IPS-18a (cell line): ENCODE results near the gene PRKCSH.
"Not testable (repeated sequence)": the region's sequence is repeated elsewhere in the genome, so short reads cannot be mapped to it uniquely, and the experiment has no call there.

Experiments
- H3K27ac ChIP-seq: one replicate; pipeline ENCODE4 v1.5.1; 2013; ENCODE audit warnings: low read length
- H3K27me3 ChIP-seq: one replicate; pipeline ENCODE4 v1.6.1; 2013; ENCODE audit warnings: mild to moderate bottlenecking, low read length; ENCODE audit not compliant: control insufficient read depth, insufficient read depth
- H3K36me3 ChIP-seq: one replicate; pipeline ENCODE4 v1.6.1; 2013; ENCODE audit warnings: low read depth, low read length; ENCODE audit not compliant: control insufficient read depth
- H3K4me1 ChIP-seq: one replicate; pipeline ENCODE4 v1.6.1; 2013; ENCODE audit warnings: low read depth, low read length; ENCODE audit not compliant: control insufficient read depth
- H3K4me3 ChIP-seq: one replicate; pipeline ENCODE4 v1.5.1; 2013; ENCODE audit warnings: low read length
- H3K9ac ChIP-seq: one replicate; pipeline ENCODE4 v1.6.1; 2013; ENCODE audit warnings: mild to moderate bottlenecking, low read length, moderate library complexity
- H3K9me3 ChIP-seq: one replicate; pipeline ENCODE4 v1.6.1; 2013; ENCODE audit warnings: low read depth, low read length; ENCODE audit not compliant: control insufficient read depth

The PRKCSH gene

DNA sequence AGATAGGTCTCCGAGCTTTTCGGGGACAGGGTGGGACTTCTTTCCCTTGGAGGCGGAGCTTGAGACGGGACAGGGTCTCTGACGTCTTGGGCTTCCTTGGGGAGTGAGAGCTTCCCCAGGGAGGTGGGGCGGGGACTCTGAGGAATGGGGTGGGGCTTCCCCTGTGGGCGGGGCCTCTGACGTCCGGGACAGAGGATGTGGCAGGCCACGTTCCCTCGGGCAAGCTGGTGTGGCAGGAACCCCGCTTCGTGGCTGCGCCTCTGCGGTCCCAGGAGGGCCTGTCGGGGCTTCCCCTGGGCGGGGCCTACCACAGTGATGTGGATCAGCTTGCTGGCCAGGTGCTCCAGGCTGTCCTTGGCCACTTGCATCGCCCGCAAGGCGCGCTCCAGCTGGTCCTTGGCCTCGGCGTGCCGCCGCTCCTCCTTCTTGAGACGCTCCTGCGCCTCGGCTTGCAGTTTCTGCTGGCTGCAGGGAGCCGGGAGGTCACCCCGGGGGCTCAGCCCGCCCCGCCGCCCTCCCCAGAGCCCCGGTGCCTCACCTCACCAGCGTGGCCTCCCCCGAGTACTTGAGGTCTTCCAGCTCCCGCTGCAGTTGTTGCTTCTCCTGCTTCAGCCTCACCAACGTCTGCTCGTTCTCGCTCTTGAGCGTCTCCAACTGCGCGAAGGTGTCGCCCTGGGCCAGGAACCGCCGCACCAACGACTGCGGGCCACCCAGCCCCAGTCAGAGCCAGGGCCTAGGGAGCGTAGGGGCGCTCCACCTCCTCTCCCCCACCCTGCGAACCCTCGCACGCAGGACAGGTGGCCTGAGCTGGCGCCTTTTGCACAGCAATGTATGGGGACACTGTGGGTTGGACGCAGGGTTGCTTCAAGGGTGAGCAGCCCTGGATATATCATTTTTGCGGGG, 13.0 kb upstream of the PRKCSH start:
- no peaks in the 10 kb centered on the region for H3K9me3 ChIP-seq
- H3K36me3 ChIP-seq: no peaks in the 10 kb centered on the region
- no peak overlapping the region for H3K9ac ChIP-seq
- H3K4me1 ChIP-seq: peaks cover 3% of the 10 kb centered on the region
- H3K4me3 ChIP-seq: peak overlapping the region; percentile 61
- H3K27me3 ChIP-seq: peaks cover 42% of the 10 kb centered on the region
- H3K27ac ChIP-seq: no peak overlapping the region

DNA sequence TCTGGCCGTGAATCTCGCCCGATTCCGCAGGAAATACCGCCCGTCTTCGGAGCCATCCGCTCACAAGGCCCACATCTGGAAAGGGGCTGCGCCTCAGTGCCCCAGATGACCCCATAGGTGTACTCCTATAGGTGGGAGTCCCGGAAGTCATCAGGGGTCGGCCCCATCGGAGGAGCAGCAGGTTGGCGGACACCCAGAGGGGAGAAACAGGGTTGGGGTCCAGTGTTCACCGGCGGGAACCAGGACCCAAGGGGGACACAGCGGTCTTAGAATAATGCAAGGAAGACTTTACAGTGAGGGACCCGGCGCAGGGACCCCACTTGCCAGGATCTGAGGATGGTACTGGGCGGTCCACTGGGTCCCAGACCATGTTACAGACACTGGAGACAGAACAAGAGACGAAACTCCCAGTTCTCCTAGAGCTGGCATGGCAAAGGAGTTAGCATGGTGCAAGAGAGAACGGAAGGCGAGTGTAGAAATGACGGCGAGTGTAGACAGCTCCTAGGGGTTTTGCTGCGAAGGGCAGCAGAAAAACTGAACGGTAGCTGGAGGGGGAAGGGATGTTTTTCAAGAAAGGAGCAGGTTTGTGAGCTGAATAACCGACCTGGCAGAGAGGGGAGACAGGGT, 12.2 kb upstream of the PRKCSH start:
- H3K27ac ChIP-seq: no peak overlapping the region
- no peak overlapping the region for H3K9ac ChIP-seq

DNA sequence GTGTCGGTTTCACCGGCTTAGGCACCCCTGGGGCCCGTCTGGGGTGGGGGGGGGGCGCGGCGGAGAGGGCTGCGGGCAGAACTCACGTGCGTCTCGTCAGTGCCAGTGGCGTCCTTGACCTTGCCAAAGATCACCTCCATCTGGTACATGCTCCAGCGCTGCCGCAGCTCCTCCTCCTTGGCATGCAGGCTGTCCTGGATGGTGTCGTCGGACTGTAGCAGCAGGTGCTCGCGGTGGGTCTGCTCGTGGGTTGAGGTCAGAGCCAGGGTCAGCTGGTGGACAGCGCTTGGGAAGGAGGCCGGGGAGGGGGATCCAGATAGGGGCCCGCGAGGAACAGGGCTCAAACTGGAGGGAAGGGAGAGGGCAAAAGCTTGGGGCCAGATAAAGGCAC, 11.6 kb upstream of the PRKCSH start:
- Histone ChIP-seq H3K9me3 (no peaks in the 10 kb centered on the region), H3K27ac (no peak overlapping the region), H3K4me1 (peaks cover 3% of the 10 kb centered on the region), H3K36me3 (no peaks in the 10 kb centered on the region), H3K4me3 (no peak overlapping the region), H3K27me3 (peaks cover 39% of the 10 kb centered on the region), H3K9ac (no peak overlapping the region)

More for the DNA sequence above, 12.2 kb upstream of the PRKCSH start:
- no peak overlapping the region for H3K4me3 ChIP-seq
- peaks cover 42% of the 10 kb centered on the region for H3K27me3 ChIP-seq
- no peaks in the 10 kb centered on the region for H3K36me3 ChIP-seq
- H3K4me1 ChIP-seq: peaks cover 3% of the 10 kb centered on the region
- H3K9me3 ChIP-seq: no peaks in the 10 kb centered on the region

DNA sequence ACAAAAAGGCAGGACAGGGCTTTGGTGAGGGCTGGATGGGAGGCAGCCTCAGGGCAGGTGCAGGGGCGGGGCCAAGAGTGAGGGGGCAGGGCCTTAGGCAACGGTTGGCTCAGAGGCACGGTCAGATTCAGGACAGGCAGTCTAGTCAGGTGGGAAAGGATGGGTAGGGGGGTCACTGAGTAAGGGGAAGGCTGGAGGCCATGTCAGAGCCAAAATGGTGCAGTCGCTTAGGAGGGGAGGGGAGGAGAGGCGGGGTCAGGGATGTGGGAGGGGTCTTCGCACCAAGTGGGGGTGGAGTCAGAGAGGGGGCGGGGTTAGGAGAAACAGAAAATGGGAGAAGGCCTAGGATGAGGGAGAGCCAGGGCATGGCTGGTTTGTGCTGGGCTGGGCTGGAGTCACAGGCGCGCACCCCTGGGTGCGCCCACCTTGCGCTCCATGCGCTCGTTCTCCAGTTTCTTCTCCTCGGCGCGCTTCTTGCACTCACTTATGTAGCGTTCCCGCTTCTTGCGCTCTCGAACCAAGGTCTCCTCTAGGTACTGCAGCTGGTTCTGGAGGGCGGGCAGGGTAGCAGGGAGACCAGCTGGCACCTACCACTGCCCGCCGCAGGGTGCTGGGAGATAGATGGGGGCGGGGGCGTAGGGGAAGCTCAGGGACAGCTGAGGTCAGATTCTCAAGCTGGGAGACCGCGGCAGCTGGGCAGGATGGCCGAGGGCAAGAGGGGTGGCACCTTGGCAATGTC, 9.5 kb upstream of the PRKCSH start:
- Histone ChIP-seq H3K4me1 (no peaks in the 10 kb centered on the region), H3K27me3 (peaks cover 20% of the 10 kb centered on the region), H3K36me3 (no peaks in the 10 kb centered on the region), H3K4me3 (no peak overlapping the region), H3K9ac (no peak overlapping the region), H3K9me3 (no peaks in the 10 kb centered on the region), H3K27ac (no peak overlapping the region)

DNA sequence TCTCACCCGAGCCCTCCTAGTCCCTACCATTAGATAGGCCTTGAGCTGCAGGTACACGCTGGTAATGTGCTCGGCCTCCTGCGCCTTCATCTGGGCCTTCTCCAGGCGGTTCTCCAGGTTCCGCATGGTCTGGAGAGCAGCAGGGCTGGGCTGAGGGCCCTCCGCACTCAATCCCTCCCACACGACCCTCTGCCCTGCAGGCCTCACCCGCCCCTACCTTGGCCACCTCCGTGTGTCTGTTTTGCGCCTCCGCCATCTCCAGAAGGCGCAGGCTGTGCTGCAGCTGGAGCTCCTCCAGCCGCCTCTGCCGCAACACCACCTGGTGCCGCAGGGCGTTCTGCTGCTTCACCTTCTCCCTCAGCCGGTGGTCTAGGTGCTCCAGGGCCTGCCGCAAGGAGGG, 8.8 kb upstream of the PRKCSH start:
- H3K36me3 ChIP-seq: no peaks in the 10 kb centered on the region
- H3K27me3 ChIP-seq: peaks cover 12% of the 10 kb centered on the region
- H3K27ac ChIP-seq: no peak overlapping the region
- H3K4me3 ChIP-seq: no peak overlapping the region
- no peak overlapping the region for H3K9ac ChIP-seq
- H3K9me3 ChIP-seq: no peaks in the 10 kb centered on the region
- no peaks in the 10 kb centered on the region for H3K4me1 ChIP-seq

DNA sequence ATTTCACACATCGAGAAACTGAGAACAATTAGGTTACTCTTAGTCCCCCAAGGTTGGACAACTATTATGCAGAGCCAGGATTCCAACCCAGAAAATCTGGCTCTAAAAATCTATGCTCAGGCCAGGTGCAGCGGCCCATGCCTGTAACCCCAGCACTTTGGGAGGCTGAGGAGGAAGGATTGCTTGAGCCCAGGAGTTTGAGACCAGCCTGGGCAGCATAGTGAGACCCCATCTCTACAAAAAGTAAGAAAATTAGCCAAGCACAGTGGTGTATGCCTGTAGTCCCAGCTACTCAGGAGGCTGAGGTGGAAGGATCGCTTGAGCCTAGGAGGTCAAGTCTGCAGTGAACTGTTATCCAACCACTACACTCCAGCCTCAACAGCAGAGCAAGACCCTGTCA, 1.9 kb upstream of the PRKCSH start:
- peaks cover 13% of the 10 kb centered on the region for H3K36me3 ChIP-seq
- H3K4me3 ChIP-seq, H3K27me3 ChIP-seq, H3K4me1 ChIP-seq, H3K9me3 ChIP-seq, H3K27ac ChIP-seq, H3K9ac ChIP-seq: not testable (repeated sequence)

DNA sequence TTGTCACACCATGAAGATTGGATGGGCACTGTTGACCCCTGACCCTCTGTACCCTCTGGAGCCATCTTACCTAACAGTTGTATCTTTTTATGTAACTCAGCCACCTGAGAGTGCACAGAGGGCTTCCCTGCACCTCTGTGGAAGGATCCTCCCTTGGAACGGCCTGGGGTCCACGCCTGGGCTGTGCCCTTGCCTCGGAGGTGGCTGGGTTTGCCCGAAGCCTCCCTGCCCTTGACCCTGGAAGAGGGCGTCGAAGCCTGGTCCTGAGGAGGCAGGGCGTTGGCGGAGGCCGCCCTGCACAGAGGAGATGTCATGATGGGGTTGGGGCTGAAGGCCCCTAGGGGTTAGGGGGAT, 755 bp upstream of the PRKCSH start:
- Histone ChIP-seq H3K4me3 (peak overlapping the region; percentile 63), H3K9me3 (no peaks in the 10 kb centered on the region), H3K4me1 (no peaks in the 10 kb centered on the region), H3K27ac (peak overlapping the region; percentile 13), H3K36me3 (peaks cover 14% of the 10 kb centered on the region), H3K27me3 (no peaks in the 10 kb centered on the region), H3K9ac (peak overlapping the region; percentile 39)

DNA sequence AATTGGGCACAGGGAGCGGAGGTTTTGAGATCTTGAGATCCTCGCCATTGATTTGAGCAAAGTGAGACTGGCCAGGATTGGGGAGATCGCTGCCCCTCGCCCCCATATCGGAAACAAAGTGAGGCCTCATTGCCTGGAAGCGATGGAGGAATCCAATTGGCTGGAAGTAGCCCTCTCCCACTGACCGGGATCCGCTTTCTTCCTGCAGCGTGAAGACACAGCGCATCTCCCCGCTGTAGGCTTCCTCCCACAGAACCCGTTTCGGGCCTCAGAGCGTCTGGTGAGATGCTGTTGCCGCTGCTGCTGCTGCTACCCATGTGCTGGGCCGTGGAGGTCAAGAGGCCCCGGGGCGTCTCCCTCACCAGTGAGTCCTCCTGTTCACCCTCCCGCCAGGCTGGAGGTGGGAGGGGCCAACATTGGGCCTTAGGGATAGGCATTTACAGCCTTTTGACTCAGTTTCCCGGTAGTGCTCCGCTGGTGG, 438 bp downstream of the PRKCSH start:
- Histone ChIP-seq H3K4me1 (no peaks in the 10 kb centered on the region), H3K27ac (peak overlapping the region; percentile 78), H3K27me3 (no peaks in the 10 kb centered on the region), H3K4me3 (peak overlapping the region; percentile 77), H3K9ac (peak overlapping the region; percentile 86), H3K9me3 (no peaks in the 10 kb centered on the region), H3K36me3 (peaks cover 16% of the 10 kb centered on the region)

DNA sequence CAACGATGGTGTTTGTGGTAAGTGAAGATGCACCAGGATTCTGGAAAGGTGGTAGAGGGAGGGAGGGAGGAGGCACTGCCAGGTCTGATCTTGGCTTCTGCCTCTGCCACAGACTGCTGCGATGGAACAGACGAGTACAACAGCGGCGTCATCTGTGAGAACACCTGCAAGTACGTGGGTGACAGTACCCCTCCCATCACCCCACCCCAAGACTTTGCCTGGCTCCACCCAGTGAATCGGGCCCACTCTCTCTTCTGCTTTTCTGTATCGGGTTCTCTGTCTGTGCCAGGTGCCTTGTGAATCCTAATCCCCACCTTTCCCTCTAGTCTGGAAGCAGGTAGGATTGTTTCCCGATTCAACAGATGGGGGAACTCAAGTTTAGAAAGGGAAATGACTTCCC, 2.5 kb downstream of the PRKCSH start:
- no peak overlapping the region for H3K4me3 ChIP-seq
- H3K4me1 ChIP-seq: no peaks in the 10 kb centered on the region
- H3K36me3 ChIP-seq: peaks cover 32% of the 10 kb centered on the region
- H3K27ac ChIP-seq: no peak overlapping the region
- H3K9me3 ChIP-seq: no peaks in the 10 kb centered on the region
- no peaks in the 10 kb centered on the region for H3K27me3 ChIP-seq
- H3K9ac ChIP-seq: no peak overlapping the region

DNA sequence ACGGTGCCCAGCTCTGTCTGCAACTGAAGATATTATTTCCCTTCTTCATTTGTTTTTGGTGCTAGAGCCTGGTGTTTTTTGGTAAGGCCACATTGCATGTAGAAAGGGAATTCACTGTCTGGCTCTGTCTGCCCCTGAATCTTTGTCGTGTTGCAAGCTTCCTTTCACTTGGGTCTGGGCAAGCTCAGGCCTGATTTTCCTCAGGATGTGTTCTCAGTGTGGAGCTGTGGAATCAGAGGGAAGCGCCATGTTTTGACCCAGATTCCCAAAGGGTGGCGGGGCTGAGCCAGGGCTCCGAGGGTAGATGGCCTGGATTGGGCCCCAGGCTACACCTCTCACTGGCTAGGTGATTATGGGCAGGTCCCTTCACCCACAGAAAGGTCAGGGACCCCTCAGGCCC, 8.6 kb downstream of the PRKCSH start:
- no peaks in the 10 kb centered on the region for H3K27me3 ChIP-seq
- H3K4me3 ChIP-seq: no peak overlapping the region
- peaks cover 58% of the 10 kb centered on the region for H3K36me3 ChIP-seq
- no peaks in the 10 kb centered on the region for H3K9me3 ChIP-seq
- no peak overlapping the region for H3K9ac ChIP-seq
- H3K4me1 ChIP-seq: no peaks in the 10 kb centered on the region
- no peak overlapping the region for H3K27ac ChIP-seq

DNA sequence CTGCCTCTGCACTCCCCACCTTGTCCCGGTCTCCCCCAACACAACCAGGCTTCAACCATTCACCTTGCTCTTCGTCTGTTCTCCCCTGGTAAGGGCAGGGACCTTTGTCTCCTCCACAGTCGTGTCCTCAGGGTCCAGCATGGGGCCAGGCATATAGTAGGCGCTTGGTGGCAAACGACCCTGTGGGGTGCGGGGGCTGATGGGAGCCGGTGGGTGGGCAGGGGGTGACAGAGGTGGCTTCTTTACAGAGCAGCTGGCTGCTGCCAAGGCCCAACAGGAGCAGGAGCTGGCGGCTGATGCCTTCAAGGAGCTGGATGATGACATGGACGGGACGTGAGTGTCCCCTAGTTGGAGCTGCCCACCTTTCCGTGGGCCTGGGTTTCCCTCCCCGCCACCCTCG, 9.7 kb downstream of the PRKCSH start:
- H3K9me3 ChIP-seq: no peaks in the 10 kb centered on the region
- peaks cover 65% of the 10 kb centered on the region for H3K36me3 ChIP-seq
- no peak overlapping the region for H3K9ac ChIP-seq
- no peak overlapping the region for H3K4me3 ChIP-seq
- H3K4me1 ChIP-seq: no peaks in the 10 kb centered on the region
- H3K27ac ChIP-seq: no peak overlapping the region
- no peaks in the 10 kb centered on the region for H3K27me3 ChIP-seq
